DND-41 (cell line): Measurements from ENCODE around the gene RNASE12.
A peak's percentile ranks its signal among the peaks of the same experiment; 100 is the strongest.

Experiments used
- ATAC-seq: fragments of 200-7000 bp; cut with Tn5 transposase; 3 replicates; pipeline ENCODE4 v1.9.1; 2021; ENCODE audit warnings: low read depth; ENCODE audit not compliant: insufficient read depth
- DNase-seq: peaks from one replicate; pipeline ENCODE4 v3.0.0-alpha.2; 2020
- H2AFZ ChIP-seq: 2 replicates; pipeline ENCODE4 v1.6.0; 2012; ENCODE audit warnings: low read depth, low read length
- H3K27ac ChIP-seq: 2 replicates; pipeline ENCODE4 v1.5.1; 2012; ENCODE audit warnings: low read length, inconsistent platforms
- H3K27me3 ChIP-seq: fragments of 200-600 bp; sonication (generic); 2 replicates; pipeline ENCODE4 v1.6.0; 2012; ENCODE audit warnings: low read length, mild to moderate bottlenecking, inconsistent platforms; ENCODE audit not compliant: insufficient read depth, poor library complexity
- H3K36me3 ChIP-seq: 2 replicates; pipeline ENCODE4 v1.5.1; 2012; ENCODE audit warnings: low read length, inconsistent platforms; ENCODE audit not compliant: insufficient read depth
- H3K4me1 ChIP-seq: 2 replicates; pipeline ENCODE4 v1.5.1; 2012; ENCODE audit warnings: mild to moderate bottlenecking, low read length; ENCODE audit not compliant: insufficient read depth
- H3K4me2 ChIP-seq: 2 replicates; pipeline ENCODE4 v1.6.0; 2012; ENCODE audit warnings: mild to moderate bottlenecking, moderate library complexity, low read length, inconsistent platforms; ENCODE audit not compliant: insufficient read depth
- H3K4me3 ChIP-seq, 2 experiments: fragments of 200-600 bp in 1 of 2; shearing (Covaris generic) in 1 of 2; 2 replicates each; pipeline ENCODE4 v1.5.1; 2012 to 2016; ENCODE audit warnings: inconsistent platforms in 2 of 2, low read length in 2 of 2, mild to moderate bottlenecking in 2 of 2, low read depth in 1 of 2, moderate library complexity in 1 of 2
- H3K79me2 ChIP-seq: 2 replicates; pipeline ENCODE4 v1.6.0; 2012; ENCODE audit warnings: low read length, inconsistent platforms; ENCODE audit not compliant: insufficient read depth
- H3K9ac ChIP-seq: 2 replicates; pipeline ENCODE4 v1.6.0; 2012; ENCODE audit warnings: low read depth, mild to moderate bottlenecking, inconsistent platforms, low read length, moderate library complexity
- H3K9me3 ChIP-seq: 2 replicates; pipeline ENCODE4 v1.5.1; 2012; ENCODE audit warnings: low read length, moderate library complexity, mild to moderate bottlenecking, inconsistent platforms; ENCODE audit not compliant: insufficient read depth, severe bottlenecking
- H4K20me1 ChIP-seq: 2 replicates; pipeline ENCODE4 v1.6.0; 2012; ENCODE audit warnings: low read length; ENCODE audit not compliant: insufficient read depth
- CTCF ChIP-seq: IDR thresholded peaks from 2 replicates; pipeline ENCODE4 v1.5.1; 2012; ENCODE audit warnings: borderline replicate concordance, low read length, moderate library complexity, mild to moderate bottlenecking; ENCODE audit not compliant: poor library complexity, severe bottlenecking; ENCODE audit errors: extremely low read depth
- EZH2 ChIP-seq: IDR thresholded peaks from 3 replicates; pipeline ENCODE4 v1.6.1; 2012; ENCODE audit warnings: borderline replicate concordance, low read depth, mild to moderate bottlenecking, moderate library complexity, low read length, inconsistent platforms; ENCODE audit not compliant: severe bottlenecking

The RNASE12 gene

GRCh38 chr14:20609215-20610001, 18.2 kb upstream of the RNASE12 start:
- TF ChIP-seq CTCF, result peak; percentile 98
- TF ChIP-seq EZH2, result no peak
- ATAC-seq (peak; percentile 15; the same call in 2 of the 3 replicates), DNase-seq (peak; percentile 73)
- H2AFZ ChIP-seq, result peak overlapping the region; percentile 80
- no peaks in the 10 kb centered on the region for H3K9me3 ChIP-seq
- H3K9ac ChIP-seq, result peak overlapping the region; percentile 53
- no peaks in the 10 kb centered on the region for H3K79me2 ChIP-seq
- H3K36me3 ChIP-seq, result no peaks in the 10 kb centered on the region
- H4K20me1 ChIP-seq, result no peaks in the 10 kb centered on the region
- no peak overlapping the region for H3K27ac ChIP-seq
- H3K27me3 ChIP-seq, result peaks cover 11% of the 10 kb centered on the region
- peaks cover 57% of the 10 kb centered on the region for H3K4me1 ChIP-seq
- H3K4me2 ChIP-seq, result peak overlapping the region; percentile 88
- H3K4me3 ChIP-seq, result peak overlapping the region; percentile 25 to 65; a peak in 3 of 4 replicates

GRCh38 chr14:20608383-20609110, 17.4 kb upstream of the RNASE12 start:
- Histone ChIP-seq H3K36me3 (no peaks in the 10 kb centered on the region), H2AFZ (no peak overlapping the region), H3K9ac (no peak overlapping the region; the same call in 1 of the 2 replicates), H3K4me2 (0 out of 2 replicates have a peak overlapping the region, but pooled peaks have one; percentile 88), H3K79me2 (no peaks in the 10 kb centered on the region), H4K20me1 (no peaks in the 10 kb centered on the region), H3K27me3 (peaks cover 11% of the 10 kb centered on the region), H3K4me1 (peaks cover 49% of the 10 kb centered on the region), H3K4me3 (no peak overlapping the region), H3K9me3 (no peaks in the 10 kb centered on the region), H3K27ac (no peak overlapping the region)
- TF ChIP-seq CTCF (no peak), EZH2 (no peak)
- DNase-seq (no peak), ATAC-seq (no peak)

GRCh38 chr14:20607617-20608016, 16.4 kb upstream of the RNASE12 start:
- H4K20me1 ChIP-seq, result no peaks in the 10 kb centered on the region
- H3K4me3 ChIP-seq, result no peak overlapping the region
- H3K9ac ChIP-seq, result no peak overlapping the region
- peaks cover 11% of the 10 kb centered on the region for H3K27me3 ChIP-seq
- DNase-seq (no peak), ATAC-seq (no peak)
- no peaks in the 10 kb centered on the region for H3K36me3 ChIP-seq
- TF ChIP-seq CTCF (no peak), EZH2 (no peak)
- H3K79me2 ChIP-seq, result no peaks in the 10 kb centered on the region
- no peak overlapping the region for H2AFZ ChIP-seq
- H3K4me2 ChIP-seq, result no peak overlapping the region
- no peaks in the 10 kb centered on the region for H3K9me3 ChIP-seq
- no peak overlapping the region for H3K27ac ChIP-seq
- H3K4me1 ChIP-seq, result peaks cover 39% of the 10 kb centered on the region
